Activated CD4-positive, alpha-beta T cell treated with anti-CD3 and anti-CD28 coated beads, Interleukin-10, Interleukin-2, amounts not matched to agents 100 ng/mL and 50 ng/mL, durations not matched to agents 16 hours and 8 hours (primary cell): ENCODE results near the gene CST1.
A peak's percentile ranks its signal among the peaks of the same experiment; 100 is the strongest.
"Not testable (repeated sequence)": the region's sequence is repeated elsewhere in the genome, so short reads cannot be mapped to it uniquely, and the experiment has no call there.

Experiments
- DNase-seq: peaks from one replicate; pipeline ENCODE4 v3.0.0-alpha.2; 2020

Gene CST1

DNA sequence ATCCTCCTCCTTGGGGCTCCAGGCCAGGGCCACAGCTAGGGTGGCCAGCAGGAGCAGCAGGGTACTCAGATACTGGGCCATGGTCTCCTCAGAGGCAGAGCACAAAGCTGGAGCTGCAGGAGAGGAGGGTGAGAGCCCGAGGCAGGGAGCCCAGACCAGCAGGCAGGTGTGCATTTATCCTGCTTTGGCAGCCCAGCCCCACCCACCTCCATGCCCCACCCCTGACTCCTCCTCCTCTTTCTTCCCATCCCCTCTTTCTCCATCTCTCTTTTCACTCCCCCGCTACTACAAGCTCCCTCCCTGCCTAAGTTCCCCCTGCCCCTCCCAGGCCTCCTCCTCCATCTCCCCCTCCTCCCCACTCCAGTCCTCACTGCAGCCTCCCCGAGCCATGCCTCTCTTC is at the start of gene CST1:
TSS of gene CST1 (minus strand) at position 150 of the 400 bp plus-strand sequence. CDS start at position 81, 69 bp downstream.
- not testable (repeated sequence) for DNase-seq

DNA sequence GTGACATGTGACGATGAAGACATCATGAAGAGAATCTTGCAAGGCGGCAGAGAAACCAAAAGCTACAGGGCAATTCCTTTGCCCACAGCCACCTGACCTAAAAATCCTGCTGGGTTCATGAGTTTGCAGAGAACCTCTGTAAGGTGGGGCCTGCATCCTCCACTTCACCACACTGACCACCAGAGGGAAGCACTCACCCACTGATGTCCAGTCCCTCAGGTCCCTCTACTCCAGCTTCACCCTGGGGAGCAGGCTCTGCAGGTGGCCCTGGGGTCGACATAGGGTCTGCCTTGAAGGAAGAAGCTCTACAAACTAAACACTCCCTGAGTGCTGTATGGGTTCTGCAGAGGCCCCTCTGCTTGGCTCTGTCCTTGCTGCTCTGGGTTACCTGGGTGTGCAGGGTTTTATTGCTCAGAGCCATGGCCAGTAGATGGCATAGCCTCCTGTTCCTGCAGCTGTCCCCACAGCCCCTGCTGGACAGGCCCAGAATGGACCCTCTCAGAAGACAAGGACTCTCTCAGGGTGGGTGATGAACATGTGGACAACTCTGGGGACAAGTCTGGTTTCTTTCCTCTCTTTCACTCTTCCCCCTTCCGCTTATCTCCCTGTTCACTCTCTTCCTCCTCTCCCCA is 48.6 kb upstream of the CST1 start:
- peak; percentile 48 for DNase-seq

DNA sequence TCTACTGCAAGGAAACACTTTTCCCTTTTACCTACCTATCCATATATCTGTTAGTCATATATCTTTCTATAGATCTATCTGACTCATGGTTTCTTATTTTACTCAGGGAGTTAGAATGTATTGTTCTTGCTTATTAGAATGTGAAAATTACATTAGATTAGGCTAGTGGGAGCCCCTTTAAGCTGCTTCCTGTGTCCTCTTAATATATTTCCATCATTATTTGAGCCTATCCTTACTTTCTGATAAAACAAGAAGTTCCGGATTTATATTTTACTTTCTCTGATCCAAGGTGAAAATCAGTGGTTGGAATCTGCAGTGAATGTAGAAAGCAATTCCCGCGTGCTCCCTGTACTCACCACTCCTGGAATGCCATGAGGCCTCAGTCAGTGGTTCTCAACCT is 44.8 kb upstream of the CST1 start:
- no peak for DNase-seq

GRCh38 chr20:23794841-23795240 is 44.1 kb upstream of the CST1 start:
- DNase-seq: no peak

DNA sequence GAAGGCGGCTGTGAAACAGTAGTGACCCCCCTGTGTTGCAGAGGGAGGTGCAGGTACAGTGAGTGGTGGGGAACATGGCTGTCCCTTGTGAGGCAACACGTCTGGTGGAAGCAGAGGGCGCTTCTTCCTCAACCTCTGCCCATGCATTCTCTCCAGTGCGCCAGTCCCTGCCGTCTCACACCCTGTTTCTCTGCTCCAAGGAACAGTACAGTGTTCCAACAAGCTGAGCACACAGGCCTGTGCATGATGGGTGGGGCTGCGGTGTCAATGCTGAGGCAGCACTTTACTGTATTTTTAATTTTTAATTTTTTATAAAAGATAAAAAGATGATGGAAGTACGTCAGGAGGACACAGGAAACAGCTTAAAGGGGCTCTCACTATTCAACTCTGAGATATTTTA is 43.3 kb upstream of the CST1 start:
- no peak for DNase-seq

DNA sequence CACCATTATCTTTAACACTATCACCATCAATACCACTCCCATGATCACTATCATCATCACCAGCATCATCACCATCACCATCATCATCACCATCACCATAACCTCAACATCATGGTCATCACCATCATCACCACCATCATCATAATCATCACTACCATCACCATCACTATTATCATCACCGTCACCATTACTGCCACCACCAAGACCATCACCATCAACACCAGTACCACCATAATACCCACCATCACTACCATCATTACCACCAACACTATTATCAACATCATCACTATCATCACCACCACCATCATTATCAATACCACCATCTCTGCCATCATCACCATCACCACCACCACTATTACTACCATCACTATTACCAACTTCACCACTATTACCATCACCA is 32.7 kb upstream of the CST1 start:
- no peak for DNase-seq

GRCh38 chr20:23782366-23782983 is 31.7 kb upstream of the CST1 start:
- peak; percentile 48 for DNase-seq

- DNase-seq: not testable (repeated sequence)
Measured at GRCh38 chr20:23778676-23779075, 27.9 kb upstream of the CST1 start.

GRCh38 chr20:23777380-23777779 is 26.6 kb upstream of the CST1 start:
- DNase-seq: not testable (repeated sequence)

DNA sequence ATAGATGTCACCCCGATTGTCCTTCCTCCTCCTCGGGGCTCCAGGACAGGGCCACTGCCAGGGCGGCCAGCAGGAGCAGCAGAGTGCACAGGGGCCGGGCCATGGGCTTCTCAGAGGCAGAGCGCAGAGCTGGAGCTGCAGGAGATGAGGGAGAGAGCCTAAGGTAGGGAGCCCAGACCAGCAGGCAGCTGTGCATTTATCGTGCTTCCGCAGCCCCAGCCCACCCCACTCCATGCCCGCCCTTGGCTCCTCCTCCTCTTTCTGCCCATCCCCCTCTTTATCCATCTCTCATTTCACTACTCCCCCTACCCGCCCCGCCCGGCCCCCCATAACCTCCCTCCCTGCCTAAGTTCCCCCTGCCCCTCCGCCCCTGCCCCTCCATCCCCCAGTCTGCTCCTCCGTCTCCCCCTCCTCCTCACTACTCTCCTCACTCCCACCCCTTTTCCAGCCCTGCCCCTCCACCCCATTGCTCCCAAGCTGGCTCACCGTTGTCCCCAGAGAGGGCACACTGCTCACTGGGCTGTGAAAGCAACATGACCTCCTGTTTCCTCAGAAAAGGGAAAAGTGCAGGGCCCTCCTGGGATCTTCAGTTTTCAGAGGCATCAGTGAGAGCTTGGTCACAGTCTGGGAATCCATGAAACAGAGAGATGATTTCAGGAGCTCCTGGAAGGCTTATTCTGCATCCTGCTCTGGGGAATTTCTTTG is 25.5 kb upstream of the CST1 start:
- no peak for DNase-seq

GRCh38 chr20:23774081-23774480 is 23.3 kb upstream of the CST1 start:
- no peak for DNase-seq

DNA sequence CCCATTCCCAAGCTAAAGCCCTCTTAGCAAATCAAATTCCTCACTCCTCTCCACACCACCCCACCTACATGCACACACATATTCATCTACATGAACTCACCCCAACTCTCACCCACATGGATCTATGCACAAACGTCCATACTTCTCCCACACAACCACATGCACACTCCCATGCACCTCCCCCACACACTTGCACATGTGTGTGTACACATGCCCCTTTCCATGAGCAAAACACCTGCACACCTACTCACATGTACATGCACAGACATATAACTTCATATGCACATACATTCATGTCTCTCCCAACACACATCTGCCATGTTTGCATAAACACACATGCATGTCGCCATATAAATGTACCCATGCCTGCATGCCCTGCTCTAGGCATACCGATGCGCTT is 22.8 kb upstream of the CST1 start:
- no peak for DNase-seq

- DNase-seq: no peak
Measured at GRCh38 chr20:23773127-23773526, 22.4 kb upstream of the CST1 start.

- DNase-seq: no peak
Measured at GRCh38 chr20:23772074-23772473, 21.3 kb upstream of the CST1 start.

DNA sequence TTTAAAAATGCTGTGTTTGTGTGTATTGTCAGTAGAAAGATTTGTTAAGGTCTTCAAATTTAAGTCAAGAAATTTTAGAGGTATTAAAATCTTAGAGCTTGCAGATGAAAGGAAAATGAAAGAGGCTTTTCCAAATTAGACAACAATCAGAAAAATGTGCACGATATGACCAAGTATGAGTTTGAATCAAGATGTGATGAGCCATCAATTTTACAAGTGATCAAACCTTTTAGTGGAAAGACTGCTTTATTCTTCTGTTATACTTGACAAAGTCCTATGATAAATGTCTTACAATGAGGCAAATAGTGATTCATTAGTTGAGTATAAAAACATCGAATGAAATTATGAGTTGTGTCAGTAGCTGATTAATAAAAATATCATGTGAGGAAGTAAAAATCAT is 19.6 kb upstream of the CST1 start:
- no peak for DNase-seq

- DNase-seq: not testable (repeated sequence)
Measured at GRCh38 chr20:23768520-23768919, 17.8 kb upstream of the CST1 start.

GRCh38 chr20:23766531-23766930 is 15.8 kb upstream of the CST1 start:
- DNase-seq: no peak

DNA sequence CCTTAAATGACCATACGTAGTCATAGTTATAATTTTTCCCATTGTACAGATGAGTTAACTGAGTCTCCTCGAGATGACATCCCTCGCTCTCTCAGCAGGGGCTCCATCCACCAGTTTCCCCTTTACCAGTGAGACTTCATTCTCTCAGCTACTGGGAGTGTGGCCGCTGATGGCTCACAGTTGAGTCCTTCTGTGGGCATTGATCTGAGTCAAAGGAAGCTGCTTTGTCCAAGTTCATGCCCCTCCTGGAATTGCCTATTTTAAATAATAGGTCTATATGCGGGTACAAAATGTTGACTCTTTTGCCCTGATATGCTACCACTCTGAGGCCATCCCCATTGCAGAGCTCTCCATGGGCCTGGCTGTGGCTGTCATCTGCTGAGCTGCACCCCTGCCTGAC is 14.8 kb upstream of the CST1 start:
- no peak for DNase-seq

DNA sequence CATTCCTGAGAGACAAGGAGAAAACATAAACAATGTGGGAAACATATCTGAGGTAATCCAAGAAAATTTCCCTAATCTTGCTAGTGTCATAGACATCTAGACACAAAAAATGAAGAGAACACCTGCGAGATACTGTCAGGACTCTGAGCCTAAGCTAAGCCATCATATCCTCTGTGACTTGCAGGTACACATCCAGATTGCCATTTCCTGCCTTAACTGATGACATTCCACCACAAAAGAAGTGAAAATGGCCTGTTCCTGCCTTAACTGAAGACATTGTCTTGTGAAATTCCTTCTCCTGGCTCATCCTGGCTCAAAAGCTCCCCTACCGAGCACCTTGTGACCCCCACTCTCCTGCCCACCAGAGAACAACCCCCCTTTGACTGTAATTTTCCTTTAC is 13.9 kb upstream of the CST1 start:
- DNase-seq: not testable (repeated sequence)

- DNase-seq: no peak
Measured at GRCh38 chr20:23763345-23763744, 12.6 kb upstream of the CST1 start.

DNA sequence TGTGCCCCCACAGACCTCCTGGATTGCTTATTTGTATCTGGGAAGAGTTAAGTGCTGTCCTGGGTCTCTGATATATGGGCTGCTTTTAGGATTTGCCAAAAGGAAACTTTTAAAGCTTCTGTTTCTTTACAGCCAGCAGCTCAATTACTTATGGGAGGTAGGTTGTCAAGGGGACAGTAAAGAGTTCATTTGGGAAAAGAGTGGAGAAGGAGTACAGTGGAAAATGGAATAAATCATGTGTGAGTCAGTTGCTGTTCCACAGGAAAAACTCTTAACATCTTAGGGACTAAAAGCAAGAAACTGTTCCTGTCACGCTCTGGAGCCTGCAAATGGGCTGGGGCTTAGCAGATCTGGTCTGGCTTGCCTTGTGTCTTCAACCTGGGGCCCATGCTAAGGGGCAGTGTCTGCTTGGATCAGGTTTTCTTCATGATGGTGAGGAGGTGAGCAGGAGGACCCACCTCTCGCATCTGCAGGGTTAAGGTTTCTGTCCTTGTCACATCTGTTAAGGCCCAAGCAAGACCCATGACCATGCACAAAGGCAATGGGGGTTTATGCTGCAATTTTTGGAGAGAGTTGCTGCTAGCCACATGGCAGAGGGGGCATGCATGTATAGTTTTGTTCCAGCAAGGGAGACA is 8.7 kb upstream of the CST1 start:
- DNase-seq: no peak

GRCh38 chr20:23756792-23757191 is 6.1 kb upstream of the CST1 start:
- DNase-seq: not testable (repeated sequence)

- not testable (repeated sequence) for DNase-seq
Measured at GRCh38 chr20:23755131-23755611, 4.4 kb upstream of the CST1 start.

DNA sequence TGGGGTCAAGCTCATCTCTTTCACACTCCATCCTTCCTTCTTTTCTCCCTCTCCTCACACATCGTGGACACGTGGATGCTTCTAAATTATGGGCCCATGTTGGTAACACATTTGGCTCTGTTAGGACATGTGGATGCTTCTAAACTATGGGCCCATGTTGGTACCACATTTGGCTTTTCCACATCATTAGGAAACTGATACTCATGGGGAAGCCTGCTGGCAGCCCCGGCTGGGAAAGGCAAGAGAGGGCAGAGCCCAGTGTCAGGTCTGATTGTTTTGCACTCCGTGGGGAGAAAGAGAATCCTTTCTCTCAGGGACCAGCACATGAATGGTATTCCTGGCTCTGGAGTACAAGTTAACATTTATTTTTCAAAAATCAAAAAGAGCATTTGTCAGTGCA is 4.0 kb upstream of the CST1 start:
- DNase-seq: no peak
